Loucy (cell line): ENCODE measurements around the gene CYS1.
"Not testable (repeated sequence)": the region's sequence is repeated elsewhere in the genome, so short reads cannot be mapped to it uniquely, and the experiment has no call there.

Experiments
- CTCF ChIP-seq: fragments of 200-600 bp; sonication (generic); conservative IDR thresholded peaks from 2 replicates; pipeline ENCODE4 v1.5.1; 2014; ENCODE audit warnings: mild to moderate bottlenecking, antibody characterized with exemption, low read length
- EZH2phosphoT487 ChIP-seq: fragments of 200-600 bp; IDR thresholded peaks from 2 replicates; pipeline ENCODE4 v1.6.1; 2018; ENCODE audit warnings: antibody characterized with exemption, mild to moderate bottlenecking, moderate library complexity, borderline replicate concordance

- TF ChIP-seq CTCF, EZH2phosphoT487: not testable (repeated sequence)
These were observed 67.7 kb downstream of the CYS1 start for GRCh38 chr2:10012366-10012962.
